A673 (cell line): Measurements from ENCODE around the gene TTC27. TPM values are rescaled to one million over a fixed set of nuclear protein-coding genes. Genes with fewer than 3 reads are reported as not detected.

Experiments used
- BruUV-seq: library from RNA; stranded (reverse); fragments of 400-500 nt; replicated peaks from 2 replicates; lab custom pipeline; 2021; lab: Mats Ljungman, UMichigan
- CTCF ChIA-PET: fragments of 300-600 bp; sonication (Branson Sonifier 250); formaldehyde crosslinking; loops from one replicate; lab custom pipeline; 2022; ENCODE audit warnings: antibody characterized with exemption; lab: Charles Lee
- POLR2A ChIA-PET: fragments of 300-600 bp; sonication (Branson Sonifier 250); formaldehyde crosslinking; loops from one replicate; lab custom pipeline; 2022; ENCODE audit warnings: antibody characterized with exemption; ENCODE audit not compliant: low non-redundant PET; lab: Charles Lee
- DNase-seq: peaks from one replicate; pipeline ENCODE4 v3.0.0-alpha.2; 2015; ENCODE audit warnings: low spot score
- H3K27ac ChIP-seq: fragments of 200-600 bp; sonication (generic); 2 replicates; pipeline ENCODE4 v1.5.1; 2016; ENCODE audit warnings: mixed run types, low read depth, mild to moderate bottlenecking, mixed read lengths, antibody characterized with exemption, low read length; ENCODE audit not compliant: poor library complexity, severe bottlenecking
- H3K27me3 ChIP-seq: fragments of 200-600 bp; sonication (generic); replicated peaks from 2 replicates; pipeline ENCODE4 v1.6.1; 2017; ENCODE audit warnings: mixed run types, low read depth, mild to moderate bottlenecking, mixed read lengths, antibody characterized with exemption, low read length; ENCODE audit not compliant: insufficient read depth, poor library complexity
- H3K36me3 ChIP-seq: fragments of 200-600 bp; sonication (generic); 2 replicates; pipeline ENCODE4 v1.6.1; 2016; ENCODE audit warnings: mixed run types, mild to moderate bottlenecking, mixed read lengths, antibody characterized with exemption, low read length; ENCODE audit not compliant: insufficient read depth, poor library complexity, severe bottlenecking
- H3K4me1 ChIP-seq: fragments of 200-600 bp; sonication (generic); 2 replicates; pipeline ENCODE4 v1.6.1; 2017; ENCODE audit warnings: mixed run types, mild to moderate bottlenecking, mixed read lengths, antibody characterized with exemption, low read length; ENCODE audit not compliant: insufficient read depth, poor library complexity, severe bottlenecking
- H3K4me3 ChIP-seq: fragments of 200-600 bp; sonication (generic); 2 replicates; pipeline ENCODE4 v1.5.1; 2016; ENCODE audit warnings: low read depth, mixed run types, mild to moderate bottlenecking, mixed read lengths, low read length; ENCODE audit not compliant: poor library complexity, severe bottlenecking
- H3K9me3 ChIP-seq: fragments of 200-600 bp; sonication (generic); 2 replicates; pipeline ENCODE4 v1.6.1; 2016; ENCODE audit warnings: mixed run types, low read depth, mild to moderate bottlenecking, mixed read lengths, antibody characterized with exemption, low read length; ENCODE audit not compliant: poor library complexity, severe bottlenecking
- EZH2 ChIP-seq: fragments of 200-600 bp; sonication (generic); IDR thresholded peaks from 2 replicates; pipeline ENCODE4 v1.6.1; 2017; ENCODE audit warnings: borderline replicate concordance, low read depth, mild to moderate bottlenecking, mixed read lengths, antibody characterized with exemption, low read length; ENCODE audit not compliant: poor library complexity, severe bottlenecking
- intact Hi-C: fragments of 100-400 bp; cut with micrococcal nuclease; formaldehyde crosslinking; loops from one replicate; pipeline ENCODE4 v1.10.0; 2022; ENCODE audit not compliant: unreplicated experiment
- total RNA-seq: library from RNA; stranded (reverse); gene quantifications from 2 replicates; pipeline ENCODE4 v1.2.3, GENCODE V29; 2021
- TF ChIP-seq, protein P1 (sequence below): fragments of 300-800, 200-600 bp; sonication (generic); conservative IDR thresholded peaks from 2 replicates; pipeline ENCODE4 v1.5.1; 2017; ENCODE audit warnings: low read depth, mild to moderate bottlenecking, antibody characterized with exemption, low read length, moderate library complexity, mixed read lengths

The TTC27 gene
- total RNA-seq, 1 experiment from 2014 or later, result 29.8 TPM

GRCh38 chr2:32777714-32778113 is 149.9 kb downstream of the TTC27 start:
- intact Hi-C loops, result loop anchor here (5.0 kb wide), 1 partner anchor 805 kb away; no protein-coding TSS in a partner anchor
- Histone ChIP-seq H3K27ac (no peak overlapping the region), H3K36me3 (peaks cover 7% of the 10 kb centered on the region), H3K27me3 (no peaks in the 10 kb centered on the region), H3K4me1 (no peaks in the 10 kb centered on the region), H3K9me3 (peaks cover 9% of the 10 kb centered on the region), H3K4me3 (no peak overlapping the region)
- DNase-seq, result no peak
- BruUV-seq, result no TSS peak
- no peak for TF ChIP-seq EZH2
- TF ChIP-seq, protein P1, sequence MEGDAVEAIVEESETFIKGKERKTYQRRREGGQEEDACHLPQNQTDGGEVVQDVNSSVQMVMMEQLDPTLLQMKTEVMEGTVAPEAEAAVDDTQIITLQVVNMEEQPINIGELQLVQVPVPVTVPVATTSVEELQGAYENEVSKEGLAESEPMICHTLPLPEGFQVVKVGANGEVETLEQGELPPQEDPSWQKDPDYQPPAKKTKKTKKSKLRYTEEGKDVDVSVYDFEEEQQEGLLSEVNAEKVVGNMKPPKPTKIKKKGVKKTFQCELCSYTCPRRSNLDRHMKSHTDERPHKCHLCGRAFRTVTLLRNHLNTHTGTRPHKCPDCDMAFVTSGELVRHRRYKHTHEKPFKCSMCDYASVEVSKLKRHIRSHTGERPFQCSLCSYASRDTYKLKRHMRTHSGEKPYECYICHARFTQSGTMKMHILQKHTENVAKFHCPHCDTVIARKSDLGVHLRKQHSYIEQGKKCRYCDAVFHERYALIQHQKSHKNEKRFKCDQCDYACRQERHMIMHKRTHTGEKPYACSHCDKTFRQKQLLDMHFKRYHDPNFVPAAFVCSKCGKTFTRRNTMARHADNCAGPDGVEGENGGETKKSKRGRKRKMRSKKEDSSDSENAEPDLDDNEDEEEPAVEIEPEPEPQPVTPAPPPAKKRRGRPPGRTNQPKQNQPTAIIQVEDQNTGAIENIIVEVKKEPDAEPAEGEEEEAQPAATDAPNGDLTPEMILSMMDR, result no peak
- POLR2A ChIA-PET, result no interaction called here
- CTCF ChIA-PET, result no interaction called here

DNA sequence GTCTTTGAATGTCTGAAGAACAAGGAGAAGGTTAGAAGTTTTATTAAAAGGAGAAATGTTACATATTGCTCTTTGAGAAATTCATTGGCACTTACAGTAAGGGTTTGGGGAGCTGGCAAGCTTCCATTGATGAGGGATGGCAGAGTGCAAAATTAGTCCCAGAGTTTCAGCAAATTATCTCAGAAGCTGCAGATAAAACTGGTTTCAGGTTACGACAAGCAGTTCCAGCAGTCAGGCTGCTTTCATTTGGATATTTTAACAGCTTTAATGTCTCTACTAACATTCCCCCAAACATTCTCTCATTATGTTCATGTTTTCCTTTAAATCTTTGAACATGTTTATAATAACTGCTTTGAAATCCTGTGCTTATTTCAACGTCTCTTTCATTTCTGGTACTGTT is 153.1 kb downstream of the TTC27 start:
- Histone ChIP-seq H3K27me3 (no peaks in the 10 kb centered on the region), H3K4me1 (no peaks in the 10 kb centered on the region), H3K27ac (no peak overlapping the region), H3K9me3 (peaks cover 9% of the 10 kb centered on the region), H3K4me3 (no peak overlapping the region), H3K36me3 (peaks cover 7% of the 10 kb centered on the region)
- ChIA-PET POLR2A (no interaction called here), CTCF (no interaction called here)
- BruUV-seq, result no TSS peak
- intact Hi-C loops, result no loop called here
- TF ChIP-seq, protein P1, result no peak
- no peak for TF ChIP-seq EZH2
- DNase-seq, result no peak

- ChIA-PET CTCF (no interaction called here), POLR2A (no interaction called here)
- Histone ChIP-seq H3K4me1 (no peaks in the 10 kb centered on the region), H3K4me3 (no peak overlapping the region), H3K27me3 (no peaks in the 10 kb centered on the region), H3K9me3 (peaks cover 9% of the 10 kb centered on the region), H3K27ac (no peak overlapping the region), H3K36me3 (peaks cover 7% of the 10 kb centered on the region)
- BruUV-seq, result no TSS peak
- no peak for DNase-seq
- intact Hi-C loops, result no loop called here
- TF ChIP-seq EZH2, result no peak
- TF ChIP-seq, protein P1, result no peak
Measured at GRCh38 chr2:32783469-32783868, 155.6 kb downstream of the TTC27 start.
